ENCODE results near the gene POLR3C.

GRCh38 chr1:145826030-145826429, 2.0 kb downstream of the POLR3C start:
- TF ChIP-seq, protein P1, sequence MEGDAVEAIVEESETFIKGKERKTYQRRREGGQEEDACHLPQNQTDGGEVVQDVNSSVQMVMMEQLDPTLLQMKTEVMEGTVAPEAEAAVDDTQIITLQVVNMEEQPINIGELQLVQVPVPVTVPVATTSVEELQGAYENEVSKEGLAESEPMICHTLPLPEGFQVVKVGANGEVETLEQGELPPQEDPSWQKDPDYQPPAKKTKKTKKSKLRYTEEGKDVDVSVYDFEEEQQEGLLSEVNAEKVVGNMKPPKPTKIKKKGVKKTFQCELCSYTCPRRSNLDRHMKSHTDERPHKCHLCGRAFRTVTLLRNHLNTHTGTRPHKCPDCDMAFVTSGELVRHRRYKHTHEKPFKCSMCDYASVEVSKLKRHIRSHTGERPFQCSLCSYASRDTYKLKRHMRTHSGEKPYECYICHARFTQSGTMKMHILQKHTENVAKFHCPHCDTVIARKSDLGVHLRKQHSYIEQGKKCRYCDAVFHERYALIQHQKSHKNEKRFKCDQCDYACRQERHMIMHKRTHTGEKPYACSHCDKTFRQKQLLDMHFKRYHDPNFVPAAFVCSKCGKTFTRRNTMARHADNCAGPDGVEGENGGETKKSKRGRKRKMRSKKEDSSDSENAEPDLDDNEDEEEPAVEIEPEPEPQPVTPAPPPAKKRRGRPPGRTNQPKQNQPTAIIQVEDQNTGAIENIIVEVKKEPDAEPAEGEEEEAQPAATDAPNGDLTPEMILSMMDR (IDR thresholded peaks at IDR 0.05) = no peak
- TF ChIP-seq POLR2A (IDR thresholded peaks at IDR 0.05) = no peak
